Lung (tissue), 12 donors: ENCODE data around the gene DENND1B. TPM values are rescaled to one million over a fixed set of nuclear protein-coding genes. Genes with fewer than 3 reads are reported as not detected.

Experiments
- ATAC-seq: fragments of 200-7000 bp; cut with Tn5 transposase; one replicate; pipeline ENCODE4 v1.9.1; 2020; ENCODE audit warnings: moderate number of reproducible peaks; ENCODE audit not compliant: insufficient read depth, low FRiP score
- DNase-seq, 3 donors: peaks; one replicate each; pipeline ENCODE4 v3.0.0-alpha.2; 2013 to 2017
- H3K27ac ChIP-seq, 2 donors: one replicate each; pipeline ENCODE4 v1.5.1; 2013; ENCODE audit warnings: mild to moderate bottlenecking in 2 of 2, moderate library complexity in 2 of 2, control low read depth in 1 of 2, inconsistent platforms in 1 of 2, low read depth in 1 of 2, low read length in 1 of 2
- H3K27me3 ChIP-seq, 3 donors: one replicate each; pipeline ENCODE4 v1.5.1; 2013; ENCODE audit warnings: low read length in 2 of 3; ENCODE audit not compliant: control insufficient read depth in 3 of 3, insufficient read depth in 3 of 3
- H3K36me3 ChIP-seq, 4 donors: one replicate each; pipeline ENCODE4 v1.5.1; 2013; ENCODE audit warnings: low read length in 4 of 4, mild to moderate bottlenecking in 1 of 4, moderate library complexity in 1 of 4; ENCODE audit not compliant: control insufficient read depth in 4 of 4, insufficient read depth in 4 of 4
- H3K4me1 ChIP-seq, 5 donors: one replicate each; pipeline ENCODE4 v1.5.1; 2013; ENCODE audit warnings: low read length in 5 of 5, mild to moderate bottlenecking in 2 of 5, moderate library complexity in 1 of 5; ENCODE audit not compliant: control insufficient read depth in 5 of 5, insufficient read depth in 5 of 5
- H3K4me3 ChIP-seq: one replicate; pipeline ENCODE4 v1.5.1; 2013; ENCODE audit warnings: mild to moderate bottlenecking, control low read depth, moderate library complexity
- H3K9ac ChIP-seq, 2 donors: one replicate each; pipeline ENCODE4 v1.5.1; 2013; ENCODE audit warnings: low read length in 2 of 2, control low read depth in 1 of 2; ENCODE audit not compliant: insufficient read depth in 1 of 2
- H3K9me3 ChIP-seq, 4 donors: one replicate each; pipeline ENCODE4 v1.5.1; 2013; ENCODE audit warnings: low read length in 3 of 4, mild to moderate bottlenecking in 1 of 4, moderate library complexity in 1 of 4; ENCODE audit not compliant: control insufficient read depth in 4 of 4, insufficient read depth in 3 of 4
- WGBS, 2 donors: extraction: QIAGEN DNeasy Blood & Tissue Kit; methylation state at CpG; one replicate each; pipeline ENCODE4 v1.1.7; 2013; 5-methylcytosine and 5-hydroxymethylcytosine counted together
- polyA plus RNA-seq, 2 donors: library from polyadenylated mRNA; stranded (reverse); fragments of 200-250 nt; gene quantifications; one replicate each; pipeline ENCODE4 v1.2.1, GENCODE V29; 2013
- total RNA-seq, 2 donors: library from RNA; depleted of rRNA in 1 of 2; stranded (reverse); fragments of >200 nt in 1 of 2; gene quantifications; one replicate each; pipeline ENCODE4 v1.2.1, GENCODE V29; 2014 to 2021
- TF ChIP-seq, protein P1 (sequence below): IDR thresholded peaks from 2 replicates; pipeline ENCODE4 v1.5.1; 2012; ENCODE audit warnings: mild to moderate bottlenecking; ENCODE audit errors: control extremely low read depth, extremely low read depth
- donor health status: control.
- donor health status: control.
- donor health status: Bipolar disorder and iron deficiency.
- donor health status: healthy.
- donor health status: DM: yes; HTN: yes; CAD: no.

The DENND1B gene
- total and polyA plus RNA-seq, 4 donors, result 2.7 to 41.0 (median 10.1) TPM

DNA sequence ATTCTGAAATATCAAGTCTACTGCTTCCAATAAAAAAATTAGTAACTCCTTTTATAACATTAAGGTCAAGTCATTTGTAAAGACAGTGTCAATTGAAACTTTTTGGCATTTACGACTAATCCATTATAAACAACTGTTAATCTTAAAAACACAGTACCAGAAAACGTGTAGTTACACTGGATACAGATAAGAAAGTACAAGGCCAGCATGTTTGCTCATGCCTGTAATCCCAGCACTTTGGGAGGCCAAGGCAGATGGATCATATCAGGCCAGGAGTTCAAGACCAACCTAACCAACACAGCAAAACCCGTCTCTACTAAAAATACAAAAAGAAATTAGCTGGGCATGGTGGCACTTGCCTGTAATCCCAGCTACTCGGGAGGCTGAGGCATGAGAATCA lies 29.4 kb downstream of the DENND1B start:
- WGBS, 2 donors, result 85 to 93% methylated on average over 4 of the region's 4 CpGs
- Histone ChIP-seq H3K4me3 (no peak overlapping the region), H3K9ac (no peak overlapping the region), H3K4me1 (peaks cover 0 to 5% (median 3%) of the 10 kb centered on the region in 5 donors), H3K9me3 (no peaks in the 10 kb centered on the region), H3K27ac (no peak overlapping the region), H3K36me3 (peaks cover 0 to 4% (median 0%) of the 10 kb centered on the region in 4 donors), H3K27me3 (no peaks in the 10 kb centered on the region)
- ATAC-seq, result no peak
- TF ChIP-seq, protein P1, sequence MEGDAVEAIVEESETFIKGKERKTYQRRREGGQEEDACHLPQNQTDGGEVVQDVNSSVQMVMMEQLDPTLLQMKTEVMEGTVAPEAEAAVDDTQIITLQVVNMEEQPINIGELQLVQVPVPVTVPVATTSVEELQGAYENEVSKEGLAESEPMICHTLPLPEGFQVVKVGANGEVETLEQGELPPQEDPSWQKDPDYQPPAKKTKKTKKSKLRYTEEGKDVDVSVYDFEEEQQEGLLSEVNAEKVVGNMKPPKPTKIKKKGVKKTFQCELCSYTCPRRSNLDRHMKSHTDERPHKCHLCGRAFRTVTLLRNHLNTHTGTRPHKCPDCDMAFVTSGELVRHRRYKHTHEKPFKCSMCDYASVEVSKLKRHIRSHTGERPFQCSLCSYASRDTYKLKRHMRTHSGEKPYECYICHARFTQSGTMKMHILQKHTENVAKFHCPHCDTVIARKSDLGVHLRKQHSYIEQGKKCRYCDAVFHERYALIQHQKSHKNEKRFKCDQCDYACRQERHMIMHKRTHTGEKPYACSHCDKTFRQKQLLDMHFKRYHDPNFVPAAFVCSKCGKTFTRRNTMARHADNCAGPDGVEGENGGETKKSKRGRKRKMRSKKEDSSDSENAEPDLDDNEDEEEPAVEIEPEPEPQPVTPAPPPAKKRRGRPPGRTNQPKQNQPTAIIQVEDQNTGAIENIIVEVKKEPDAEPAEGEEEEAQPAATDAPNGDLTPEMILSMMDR, result no peak
- DNase-seq, result no peak

GRCh38 chr1:197744979-197745378 lies 30.3 kb downstream of the DENND1B start:
- H3K4me3 ChIP-seq, result no peak overlapping the region
- DNase-seq (no peak), ATAC-seq (no peak)
- TF ChIP-seq, protein P1, result no peak
- peaks cover 0 to 5% (median 3%) of the 10 kb centered on the region in 5 donors for H3K4me1 ChIP-seq
- H3K27me3 ChIP-seq, result no peaks in the 10 kb centered on the region
- WGBS, 2 donors, result 69 to 74% methylated on average over 1 of the region's 1 CpG
- no peaks in the 10 kb centered on the region for H3K9me3 ChIP-seq
- peaks cover 0 to 4% (median 0%) of the 10 kb centered on the region in 4 donors for H3K36me3 ChIP-seq
- H3K9ac ChIP-seq, result no peak overlapping the region
- H3K27ac ChIP-seq, result no peak overlapping the region

DNA sequence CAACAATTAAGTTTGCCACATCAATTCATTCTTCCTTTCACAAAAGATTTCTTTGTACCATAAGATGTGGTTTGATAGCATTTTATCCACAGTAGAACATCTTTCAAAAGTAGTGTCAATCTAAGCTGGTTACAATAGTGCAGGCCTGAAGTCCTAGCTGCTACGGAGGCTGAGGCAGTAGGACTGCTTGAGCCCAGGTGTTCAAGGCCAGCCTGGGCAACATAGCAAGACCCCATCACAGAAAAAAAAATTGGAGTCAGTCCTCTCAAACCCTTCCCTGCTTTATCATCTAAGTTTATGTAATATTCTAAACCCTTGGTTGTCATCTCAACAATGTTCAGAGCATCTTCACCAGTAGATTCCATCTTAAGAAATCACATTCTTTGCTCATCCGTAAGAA lies 31.7 kb downstream of the DENND1B start:
- H3K9me3 ChIP-seq, result no peaks in the 10 kb centered on the region
- peaks cover 0 to 4% (median 0%) of the 10 kb centered on the region in 4 donors for H3K36me3 ChIP-seq
- TF ChIP-seq, protein P1, result no peak
- WGBS, 2 donors, result 99 to 100% methylated on average over 2 of the region's 2 CpGs
- no peak overlapping the region for H3K27ac ChIP-seq
- DNase-seq (no peak), ATAC-seq (no peak)
- H3K4me1 ChIP-seq, result peaks cover 0 to 10% (median 3%) of the 10 kb centered on the region in 5 donors
- no peaks in the 10 kb centered on the region for H3K27me3 ChIP-seq
- H3K9ac ChIP-seq, result no peak overlapping the region
- no peak overlapping the region for H3K4me3 ChIP-seq

GRCh38 chr1:197740992-197741391 lies 34.3 kb downstream of the DENND1B start:
- H3K9ac ChIP-seq, result no peak overlapping the region
- H3K27ac ChIP-seq, result no peak overlapping the region
- no peaks in the 10 kb centered on the region for H3K9me3 ChIP-seq
- ATAC-seq, result no peak
- no peak overlapping the region for H3K4me3 ChIP-seq
- peaks cover 0 to 18% (median 3%) of the 10 kb centered on the region in 5 donors for H3K4me1 ChIP-seq
- DNase-seq, result no peak
- H3K36me3 ChIP-seq, result no peaks in the 10 kb centered on the region
- TF ChIP-seq, protein P1, result no peak
- WGBS, 2 donors, result 84% methylated on average over 2 of the region's 2 CpGs
- H3K27me3 ChIP-seq, result no peaks in the 10 kb centered on the region
